Liver (tissue), 9 donors: ENCODE data around the gene EXOC6B. TPM values are rescaled to one million over a fixed set of nuclear protein-coding genes. Genes with fewer than 3 reads are reported as not detected.

Source experiments
- DNase-seq: peaks from one replicate; pipeline ENCODE4 v3.0.0-alpha.2; 2017; ENCODE audit warnings: low spot score
- H3K27ac ChIP-seq, 2 donors: one replicate each; pipeline ENCODE4 v1.7.0; 2013; ENCODE audit warnings: inconsistent platforms in 2 of 2, low read length in 2 of 2, control low read depth in 1 of 2, low read depth in 1 of 2, mild to moderate bottlenecking in 1 of 2
- H3K27me3 ChIP-seq, 4 donors: one replicate each; pipeline versions ENCODE4 v1.6.1 to v1.7.0; 2013; ENCODE audit warnings: low read length in 3 of 4, inconsistent platforms in 1 of 4, mild to moderate bottlenecking in 1 of 4, moderate library complexity in 1 of 4; ENCODE audit not compliant: control insufficient read depth in 4 of 4, insufficient read depth in 4 of 4
- H3K36me3 ChIP-seq, 4 donors: one replicate each; pipeline versions ENCODE4 v1.6.1 to v1.7.0; 2013; ENCODE audit warnings: low read length in 3 of 4, mild to moderate bottlenecking in 3 of 4, low read depth in 1 of 4, moderate library complexity in 1 of 4; ENCODE audit not compliant: control insufficient read depth in 4 of 4, insufficient read depth in 3 of 4
- H3K4me1 ChIP-seq, 4 donors: one replicate each; pipeline versions ENCODE4 v1.6.1 to v1.7.0; 2013; ENCODE audit warnings: low read length in 3 of 4, mild to moderate bottlenecking in 3 of 4, moderate library complexity in 1 of 4; ENCODE audit not compliant: control insufficient read depth in 4 of 4, insufficient read depth in 4 of 4
- H3K4me3 ChIP-seq, 3 donors: one replicate each; pipeline versions ENCODE4 v1.6.1 to v1.7.0; 2013; ENCODE audit warnings: low read length in 3 of 3, control low read depth in 1 of 3, low read depth in 1 of 3, mild to moderate bottlenecking in 1 of 3
- H3K9ac ChIP-seq, 2 donors: one replicate each; pipeline ENCODE4 v1.7.0; 2013; ENCODE audit warnings: low read length in 2 of 2, mild to moderate bottlenecking in 2 of 2, moderate library complexity in 2 of 2, control low read depth in 1 of 2, low read depth in 1 of 2
- H3K9me3 ChIP-seq, 4 donors: one replicate each; pipeline versions ENCODE4 v1.6.1 to v1.7.0; 2013; ENCODE audit warnings: low read length in 3 of 4; ENCODE audit not compliant: control insufficient read depth in 4 of 4
- ATF3 ChIP-seq: IDR thresholded peaks from 2 replicates; pipeline ENCODE4 v1.6.1; 2016; ENCODE audit warnings: antibody characterized with exemption
- EGR1 ChIP-seq, 2 donors: IDR thresholded peaks; 2 replicates each; pipeline ENCODE4 v1.6.1; 2016 to 2018; ENCODE audit warnings: antibody characterized with exemption in 2 of 2, low read depth in 2 of 2
- FOXA1 ChIP-seq: IDR thresholded peaks from 2 replicates; pipeline ENCODE4 v1.6.1; 2016; ENCODE audit warnings: antibody characterized with exemption
- GABPA ChIP-seq, 2 donors: IDR thresholded peaks in 1 of 2; conservative IDR thresholded peaks in 1 of 2; 2 replicates each; pipeline ENCODE4 v1.6.1; 2016; ENCODE audit warnings: antibody characterized with exemption in 2 of 2, mild to moderate bottlenecking in 1 of 2, moderate library complexity in 1 of 2
- HNF4A ChIP-seq, 2 donors: conservative IDR thresholded peaks; 2 replicates each; pipeline ENCODE4 v1.6.1; 2016; ENCODE audit warnings: antibody characterized with exemption in 2 of 2, mild to moderate bottlenecking in 2 of 2
- HNF4G ChIP-seq: IDR thresholded peaks from 2 replicates; pipeline ENCODE4 v1.6.1; 2016; ENCODE audit warnings: antibody characterized with exemption
- JUND ChIP-seq, 2 donors: IDR thresholded peaks; 2 replicates each; pipeline ENCODE4 v1.6.1; 2016; ENCODE audit warnings: antibody characterized with exemption in 2 of 2
- MAX ChIP-seq: IDR thresholded peaks from 2 replicates; pipeline ENCODE4 v1.6.1; 2016; ENCODE audit warnings: antibody characterized with exemption
- NR2F2 ChIP-seq: IDR thresholded peaks from 2 replicates; pipeline ENCODE4 v1.6.1; 2016; ENCODE audit warnings: antibody characterized with exemption
- RAD21 ChIP-seq, 2 donors: IDR thresholded peaks; 2 replicates each; pipeline ENCODE4 v1.6.1; 2016; ENCODE audit warnings: antibody characterized with exemption in 2 of 2, mild to moderate bottlenecking in 2 of 2
- REST ChIP-seq: IDR thresholded peaks from 2 replicates; pipeline ENCODE4 v1.6.1; 2016; ENCODE audit warnings: antibody characterized with exemption, mild to moderate bottlenecking
- RXRA ChIP-seq, 2 donors: IDR thresholded peaks; 2 replicates each; pipeline ENCODE4 v1.6.1; 2017 to 2018; ENCODE audit warnings: antibody characterized with exemption in 2 of 2, mild to moderate bottlenecking in 1 of 2
- SP1 ChIP-seq: IDR thresholded peaks from 2 replicates; pipeline ENCODE4 v1.6.1; 2018; ENCODE audit warnings: antibody characterized with exemption, mild to moderate bottlenecking
- TAF1 ChIP-seq: conservative IDR thresholded peaks from 2 replicates; pipeline ENCODE4 v1.6.1; 2016; ENCODE audit warnings: antibody characterized with exemption, mild to moderate bottlenecking
- YY1 ChIP-seq: IDR thresholded peaks from 2 replicates; pipeline ENCODE4 v1.6.1; 2016; ENCODE audit warnings: antibody characterized with exemption, mild to moderate bottlenecking
- ZBTB33 ChIP-seq: IDR thresholded peaks from 2 replicates; pipeline ENCODE4 v1.6.1; 2016; ENCODE audit warnings: antibody characterized with exemption
- WGBS: extraction: QIAGEN DNeasy Blood & Tissue Kit; methylation state at CpG from one replicate; pipeline ENCODE4 v1.1.7; 2013; 5-methylcytosine and 5-hydroxymethylcytosine counted together
- polyA plus RNA-seq, 2 donors: library from polyadenylated mRNA; stranded (reverse) in 1 of 2; unstranded in 1 of 2; fragments of 200-250 nt in 1 of 2; fragments of >200 nt in 1 of 2; fragmentation: Nextera tagmentation in 1 of 2; extraction: Ambion mirVana in 1 of 2; gene quantifications; one replicate each; pipeline versions ENCODE4 v1.2.1 to v1.2.3, GENCODE V29; 2013 to 2015
- total RNA-seq, 2 donors: library from RNA; depleted of rRNA; stranded (reverse); fragments of >200 nt; gene quantifications; one replicate each; pipeline ENCODE4 v1.2.3, GENCODE V29; 2014
- donor health status: healthy.
- donor health status: healthy.
- donor health status: healthy.
- donor health status: healthy.
- donor health status: healthy.

EXOC6B gene
- total and polyA plus RNA-seq, 4 donors: 1.7 to 9.5 (median 5.5) TPM

GRCh38 chr2:72750977-72751639 lies 74.7 kb downstream of the EXOC6B start:
- no peaks in the 10 kb centered on the region for H3K9me3 ChIP-seq
- TF ChIP-seq RXRA (IDR thresholded peaks at IDR 0.05): no peak
- DNase-seq: no peak
- no peak overlapping the region for H3K9ac ChIP-seq
- no peaks in the 10 kb centered on the region for H3K27me3 ChIP-seq
- no peaks in the 10 kb centered on the region for H3K36me3 ChIP-seq
- no peak overlapping the region for H3K27ac ChIP-seq
- no peaks in the 10 kb centered on the region for H3K4me1 ChIP-seq
- no peak overlapping the region for H3K4me3 ChIP-seq
- WGBS: 97% methylated on average over 3 of the region's 3 CpGs

- no peak for DNase-seq
- Histone ChIP-seq H3K9ac (no peak overlapping the region), H3K27ac (no peak overlapping the region), H3K4me3 (no peak overlapping the region), H3K4me1 (peaks cover 0 to 3% (median 1%) of the 10 kb centered on the region in 4 donors), H3K36me3 (no peaks in the 10 kb centered on the region), H3K27me3 (no peaks in the 10 kb centered on the region), H3K9me3 (no peaks in the 10 kb centered on the region)
- WGBS: 95% methylated on average over 1 of the region's 1 CpG
- no peak for TF ChIP-seq HNF4G
- no peak for TF ChIP-seq EGR1 (IDR thresholded peaks at IDR 0.05; ENCODE audit: low read depth in 2 of 2)
- no peak for TF ChIP-seq HNF4A (conservative IDR thresholded peaks at IDR 0.05)
- TF ChIP-seq JUND (IDR thresholded peaks at IDR 0.05): no peak
- TF ChIP-seq TAF1: no peak
- no peak for TF ChIP-seq GABPA (IDR thresholded peaks at IDR 0.05 in 1 of 2, conservative IDR thresholded peaks at IDR 0.05 in 1 of 2)
- no peak for TF ChIP-seq RAD21 (IDR thresholded peaks at IDR 0.05)
- TF ChIP-seq SP1: no peak
- TF ChIP-seq YY1: no peak
- TF ChIP-seq FOXA1: no peak
- TF ChIP-seq ZBTB33: no peak
- no peak for TF ChIP-seq ATF3
- no peak for TF ChIP-seq REST
- no peak for TF ChIP-seq NR2F2
- no peak for TF ChIP-seq MAX
Measured at GRCh38 chr2:72750466-72750865, 75.4 kb downstream of the EXOC6B start.
